NCI-H345 (cell line): ENCODE measurements around the gene PRKCE.

Experiments
- DNase-seq: peaks from one replicate; lab custom pipeline; 2025; lab: John Stamatoyannopoulos, UW

The PRKCE gene

DNA sequence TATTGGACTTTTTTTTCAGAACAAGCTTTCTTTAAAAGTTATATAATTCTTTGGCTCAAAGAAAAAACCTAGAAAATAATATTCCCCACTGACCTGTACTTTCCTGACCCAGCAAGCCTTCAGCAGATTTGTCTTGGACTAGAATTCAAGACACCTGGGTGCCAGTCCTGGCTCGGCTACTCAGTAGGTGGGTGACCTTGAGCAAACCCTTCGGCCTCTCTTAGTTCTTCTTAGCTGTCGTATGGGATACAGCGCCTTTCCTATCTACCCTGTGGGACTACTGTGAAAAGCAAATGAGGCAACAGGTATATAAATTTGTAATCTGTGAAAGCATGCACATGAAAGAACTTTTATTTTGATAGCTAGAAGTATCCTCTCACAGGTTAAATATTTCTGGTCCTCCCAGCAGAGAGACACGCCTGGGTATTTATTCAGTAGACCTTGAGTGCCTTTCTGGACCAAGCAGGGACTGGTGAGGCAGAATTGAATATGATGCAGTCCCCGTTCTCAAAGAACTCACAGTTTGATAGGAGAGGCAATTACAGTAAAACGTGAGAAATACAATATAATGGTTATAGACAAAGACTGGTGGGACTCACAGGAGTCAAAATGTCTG lies 576.3 kb downstream of the PRKCE start:
- no peak for DNase-seq

DNA sequence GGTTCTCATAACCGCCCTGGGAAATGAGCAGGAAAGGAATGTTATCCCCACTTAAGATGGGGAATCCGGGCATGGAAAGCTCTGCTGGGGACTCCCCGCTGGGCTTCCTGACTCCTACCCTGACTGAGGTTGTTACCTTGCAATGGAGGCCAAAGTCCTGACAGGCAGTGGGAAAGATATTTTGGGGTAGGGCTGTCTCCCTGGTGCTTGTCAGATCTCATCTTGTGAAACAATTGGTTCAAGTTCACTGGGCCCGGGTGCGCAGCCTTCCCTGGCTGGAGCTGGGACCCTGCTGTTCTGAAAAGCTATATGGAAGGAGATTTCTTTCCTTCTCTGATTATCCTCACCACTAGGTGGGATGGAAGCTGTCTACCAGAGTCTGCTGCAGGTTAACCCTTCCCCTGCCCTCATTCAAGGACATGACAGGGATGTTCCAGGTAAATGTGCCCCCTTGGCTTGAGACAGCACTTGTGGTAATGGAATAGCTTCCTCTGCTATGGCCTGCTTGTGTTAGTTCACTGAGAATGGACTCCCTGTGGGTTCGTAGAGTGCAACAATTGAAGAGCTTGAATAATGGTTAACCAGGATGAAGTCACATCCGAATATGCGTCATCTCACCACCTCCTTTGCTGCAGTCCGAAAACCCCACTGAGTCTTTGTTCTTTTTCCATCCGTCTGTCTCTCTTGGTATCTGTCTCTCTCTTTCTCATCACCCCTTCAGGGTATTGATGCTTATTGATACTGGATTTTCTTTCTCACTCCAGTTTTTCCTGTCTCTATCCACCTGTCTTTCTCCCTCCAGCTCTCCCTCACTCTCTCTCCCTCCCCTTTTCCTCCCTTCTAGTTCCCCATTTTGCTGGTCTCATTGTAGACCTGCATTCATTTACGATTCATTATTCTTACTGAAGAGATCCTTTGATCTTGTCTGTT lies 577.9 kb downstream of the PRKCE start:
- peak; percentile 62 for DNase-seq

DNA sequence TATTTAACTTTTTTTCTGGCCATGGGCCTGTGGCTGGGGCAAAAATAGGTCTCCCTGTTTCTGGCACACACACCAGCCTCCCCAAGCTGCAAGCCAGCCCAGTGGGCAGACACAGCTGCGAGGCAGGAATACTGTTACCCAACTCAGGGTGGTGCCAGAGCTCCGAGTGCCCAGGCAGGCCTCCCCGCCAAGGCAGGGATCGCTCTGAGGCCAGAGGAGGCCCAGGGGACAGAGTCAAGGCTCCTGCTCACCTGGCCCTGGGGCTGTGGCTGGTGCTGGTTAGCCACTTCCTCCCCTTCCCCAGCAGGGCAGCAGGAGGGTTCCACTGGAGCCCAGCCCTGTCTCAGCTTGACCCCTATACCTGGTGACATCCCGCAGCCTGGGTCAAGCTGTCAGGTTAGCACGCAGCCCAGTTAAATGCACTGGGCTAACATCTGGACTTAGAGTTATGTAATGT lies 578.7 kb downstream of the PRKCE start:
- DNase-seq, result peak; percentile 29

DNA sequence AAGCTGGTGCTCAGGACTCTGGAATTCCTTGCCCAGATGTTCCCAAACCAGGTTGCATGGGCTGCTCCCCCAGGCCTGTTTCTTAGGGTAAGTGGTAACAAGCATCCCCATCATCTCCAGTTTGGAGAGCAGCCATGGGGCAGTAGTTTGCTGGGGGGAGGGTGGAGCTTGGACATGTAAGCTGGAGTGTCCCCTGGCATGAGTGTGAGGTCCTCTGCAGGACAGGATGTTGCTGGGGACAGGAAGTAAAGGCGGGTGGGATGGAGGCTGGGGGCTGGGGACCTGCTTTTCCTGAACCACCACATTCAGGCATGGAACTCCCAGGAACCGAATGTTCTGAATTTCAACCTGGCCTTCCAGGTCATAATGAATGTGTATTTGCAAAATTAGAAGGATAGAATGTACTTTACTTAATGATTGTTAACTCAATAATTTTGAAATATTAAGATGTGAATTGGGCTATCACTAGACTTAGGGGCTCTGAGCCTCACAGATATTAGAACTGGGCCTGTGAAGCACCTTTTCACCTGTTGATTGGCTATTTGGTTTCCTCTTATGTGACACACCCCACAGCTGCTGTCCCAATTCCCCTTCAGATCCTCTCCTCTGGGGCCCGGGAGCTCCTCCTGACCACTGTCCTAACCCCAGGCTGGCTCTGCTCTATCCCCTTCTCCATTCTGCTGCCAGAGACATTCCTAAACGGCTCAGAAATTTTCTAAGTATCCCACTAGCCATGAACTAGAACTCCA lies 579.4 kb downstream of the PRKCE start:
- no peak for DNase-seq

DNA sequence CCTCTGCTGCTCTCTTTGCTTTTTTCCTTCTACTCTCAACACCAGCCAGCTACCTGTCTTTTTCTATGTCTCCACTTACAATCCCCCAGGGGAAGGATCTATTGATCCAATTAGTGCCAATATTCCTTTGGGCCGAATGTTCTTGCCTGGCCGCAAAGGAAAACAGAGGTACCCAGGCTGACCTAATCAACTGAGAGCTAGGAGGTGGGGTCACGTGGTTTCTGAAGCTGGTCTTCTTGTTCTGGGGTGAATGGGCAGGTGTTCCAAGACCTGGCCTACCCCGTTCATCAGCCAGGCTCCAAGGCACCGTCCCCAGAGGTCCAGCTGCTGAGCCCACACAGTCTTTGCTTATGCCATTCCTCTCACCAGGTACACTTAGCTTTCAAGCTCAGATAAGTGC lies 580.2 kb downstream of the PRKCE start:
- DNase-seq, result no peak

DNA sequence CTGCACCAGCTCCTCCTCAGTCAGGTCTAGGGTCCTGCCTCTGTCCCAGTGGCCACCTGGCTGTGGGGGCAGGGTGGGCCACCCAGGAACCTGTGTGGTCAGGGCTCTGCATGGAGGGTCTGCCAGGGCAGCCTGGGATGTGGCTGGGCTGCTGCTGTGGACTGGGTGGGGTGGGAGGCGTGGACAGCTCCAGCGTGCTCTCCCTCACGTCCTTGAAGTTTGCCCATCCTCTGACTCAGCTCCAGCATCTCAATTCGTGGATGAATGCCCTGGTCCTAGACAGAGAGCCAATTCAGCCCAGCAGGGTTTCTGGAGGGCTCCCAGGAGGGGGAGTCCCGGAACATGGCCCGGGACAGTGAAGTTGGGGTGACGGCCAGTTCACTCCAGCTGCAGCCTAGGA lies 581.4 kb downstream of the PRKCE start:
- no peak for DNase-seq

DNA sequence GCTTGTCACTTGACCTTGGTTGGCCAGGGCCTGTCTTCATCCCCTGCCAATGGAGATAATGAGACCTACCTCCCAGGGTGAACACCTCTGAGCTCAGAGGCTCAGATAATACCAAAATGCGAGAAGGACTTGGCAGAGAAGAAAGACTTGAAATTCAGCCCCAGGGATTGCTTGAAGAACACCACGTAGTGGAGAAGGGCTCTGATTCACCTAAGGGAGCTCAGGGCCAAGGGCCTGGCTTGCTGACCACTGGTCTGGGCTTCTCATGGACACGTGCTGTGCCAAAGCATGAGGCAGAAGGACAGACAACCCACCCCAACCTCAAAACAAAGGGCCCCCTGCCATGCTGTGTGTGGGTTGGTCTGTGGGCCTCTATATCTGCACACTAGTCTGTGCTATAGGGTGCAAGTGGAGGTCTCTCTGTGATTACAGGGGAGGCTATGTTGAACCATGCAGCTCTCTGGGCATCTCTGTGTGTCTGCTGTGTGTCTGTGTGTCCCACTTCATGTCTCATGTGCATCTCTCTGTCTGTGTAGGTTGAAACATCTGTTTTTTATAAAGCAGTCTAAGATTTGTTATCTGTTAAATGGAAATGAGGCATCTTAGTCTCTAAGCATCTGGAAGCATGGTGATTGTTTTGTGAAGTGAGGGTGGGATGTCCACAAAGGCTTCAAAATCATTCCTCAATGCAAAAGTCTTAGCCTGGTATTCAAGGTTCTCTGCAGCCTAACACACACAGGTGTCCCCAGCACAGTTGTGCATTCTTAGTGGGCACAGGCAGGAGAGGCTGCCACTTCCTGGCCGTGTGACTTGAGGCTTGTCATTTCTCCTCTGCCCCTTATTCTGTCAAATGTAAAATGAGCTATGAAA lies 584.8 kb downstream of the PRKCE start:
- DNase-seq, result no peak

DNA sequence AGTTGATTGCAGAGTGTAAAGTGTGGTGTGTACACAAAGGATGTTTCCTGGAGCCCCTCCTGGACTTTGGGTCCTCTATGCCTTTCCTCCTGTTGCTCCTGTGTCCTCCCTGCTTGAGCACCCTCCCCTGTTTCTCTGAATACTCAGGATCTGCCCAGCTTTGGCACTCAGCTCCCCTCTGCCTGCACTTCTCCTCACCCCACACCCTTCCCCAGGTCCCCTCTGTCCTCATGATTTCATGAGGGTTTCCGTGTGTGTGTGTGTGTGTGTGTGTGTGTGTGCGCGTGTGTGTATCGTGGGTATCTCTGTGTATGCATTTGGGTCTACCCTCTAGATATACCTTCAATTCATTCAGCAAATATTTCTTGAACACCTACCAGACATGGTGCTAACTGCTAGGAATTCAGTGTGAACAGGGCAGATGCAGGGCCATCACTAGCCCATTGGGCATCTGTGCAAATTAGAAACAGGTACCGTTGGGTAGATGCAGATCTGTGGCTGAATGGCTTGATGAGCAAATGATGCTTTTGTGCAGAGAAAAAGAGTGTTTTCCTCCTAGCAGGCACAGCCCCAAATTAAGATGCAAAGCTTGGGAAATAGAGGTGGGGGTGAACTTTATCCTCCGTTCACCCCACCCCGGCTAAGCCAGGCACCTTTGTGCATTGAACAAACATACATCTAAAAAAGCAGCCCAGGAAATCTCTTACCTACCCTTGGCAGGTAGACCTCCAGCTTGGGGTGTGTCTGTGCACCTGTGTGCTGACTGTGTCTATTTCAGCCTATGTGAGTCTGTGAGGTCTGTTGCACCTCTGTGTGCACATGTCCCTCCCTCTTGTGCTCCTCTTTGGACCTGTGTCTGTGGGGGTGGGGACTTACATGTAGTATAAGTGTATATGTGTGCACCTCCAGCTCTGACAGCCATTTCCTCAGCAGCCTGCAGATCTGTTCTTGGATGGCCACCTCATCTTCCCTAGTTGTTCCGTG lies 585.7 kb downstream of the PRKCE start:
- DNase-seq, result no peak
